ENCODE measurements around the gene C1orf35.

The C1orf35 gene

GRCh38 chr1:228102791-228103620, at the start of gene C1orf35:
TSS of gene C1orf35 (minus strand) at chr1:228103325. CDS start at chr1:228103227, 98 bp downstream.
- TF ChIP-seq GATA2 (IDR thresholded peaks at IDR 0.05; ENCODE audit: low read depth, low read length) (no peak), GATA3 (IDR thresholded peaks at IDR 0.05; ENCODE audit: low read depth, low read length) (no peak)

GRCh38 chr1:228152918-228153258, 49.8 kb upstream of the C1orf35 start:
- no peak for TF ChIP-seq GATA2 (IDR thresholded peaks at IDR 0.05; ENCODE audit: low read depth, low read length)
- TF ChIP-seq GATA3 (IDR thresholded peaks at IDR 0.05; ENCODE audit: low read depth, low read length) = no peak

GRCh38 chr1:228152097-228152917, 49.2 kb upstream of the C1orf35 start:
- no peak for TF ChIP-seq GATA2 (IDR thresholded peaks at IDR 0.05; ENCODE audit: low read depth, low read length)
- TF ChIP-seq GATA3 (IDR thresholded peaks at IDR 0.05; ENCODE audit: low read depth, low read length) = no peak

GRCh38 chr1:228151180-228151925, 48.2 kb upstream of the C1orf35 start:
- TF ChIP-seq GATA2 (IDR thresholded peaks at IDR 0.05; ENCODE audit: low read depth, low read length) (no peak), GATA3 (IDR thresholded peaks at IDR 0.05; ENCODE audit: low read depth, low read length) (no peak)

GRCh38 chr1:228150461-228151179, 47.5 kb upstream of the C1orf35 start:
- no peak for TF ChIP-seq GATA2 (IDR thresholded peaks at IDR 0.05; ENCODE audit: low read depth, low read length)
- TF ChIP-seq GATA3 (IDR thresholded peaks at IDR 0.05; ENCODE audit: low read depth, low read length) = no peak

- TF ChIP-seq GATA2 (IDR thresholded peaks at IDR 0.05; ENCODE audit: low read depth, low read length) = no peak
- TF ChIP-seq GATA3 (IDR thresholded peaks at IDR 0.05; ENCODE audit: low read depth, low read length) = no peak
Observed at GRCh38 chr1:228150120-228150460, 47.0 kb upstream of the C1orf35 start.

GRCh38 chr1:228149406-228150119, 46.4 kb upstream of the C1orf35 start, which contains the start of gene GJC2:
TSS of gene GJC2 (plus strand) at chr1:228149930. CDS start at chr1:228157759, 7,829 bp downstream.
- TF ChIP-seq GATA3 (IDR thresholded peaks at IDR 0.05; ENCODE audit: low read depth, low read length) (no peak), GATA2 (IDR thresholded peaks at IDR 0.05; ENCODE audit: low read depth, low read length) (no peak)

- TF ChIP-seq GATA3 (IDR thresholded peaks at IDR 0.05; ENCODE audit: low read depth, low read length) (no peak), GATA2 (IDR thresholded peaks at IDR 0.05; ENCODE audit: low read depth, low read length) (no peak)
Observed at GRCh38 chr1:228148935-228149405, 45.8 kb upstream of the C1orf35 start.

GRCh38 chr1:228148196-228148861, 45.2 kb upstream of the C1orf35 start:
- TF ChIP-seq GATA2 (IDR thresholded peaks at IDR 0.05; ENCODE audit: low read depth, low read length) (no peak), GATA3 (IDR thresholded peaks at IDR 0.05; ENCODE audit: low read depth, low read length) (no peak)

- TF ChIP-seq GATA2 (IDR thresholded peaks at IDR 0.05; ENCODE audit: low read depth, low read length) (no peak), GATA3 (IDR thresholded peaks at IDR 0.05; ENCODE audit: low read depth, low read length) (no peak)
Observed at GRCh38 chr1:228147768-228148167, 44.6 kb upstream of the C1orf35 start.

GRCh38 chr1:228147151-228147693, 44.1 kb upstream of the C1orf35 start:
- TF ChIP-seq GATA3 (IDR thresholded peaks at IDR 0.05; ENCODE audit: low read depth, low read length) (no peak), GATA2 (IDR thresholded peaks at IDR 0.05; ENCODE audit: low read depth, low read length) (no peak)

Data from SH-SY5Y (cell line).